Stimulated activated CD4-positive, alpha-beta T cell treated with anti-CD3 and anti-CD28 coated beads, Interleukin-4, amount 100 ng/mL, for 24 hours (primary cell): ENCODE results near the gene THSD4.

Source experiments
- DNase-seq: peaks from one replicate; pipeline ENCODE4 v3.0.0-alpha.2; 2020

THSD4 gene

GRCh38 chr15:71098920-71099319, 16.4 kb upstream of the THSD4 start:
- no peak for DNase-seq

- no peak for DNase-seq
These were observed 12.1 kb upstream of the THSD4 start for GRCh38 chr15:71103102-71103676.

- no peak for DNase-seq
These were observed 10.6 kb upstream of the THSD4 start for GRCh38 chr15:71104636-71105035.

GRCh38 chr15:71105444-71105843, 9.8 kb upstream of the THSD4 start:
- DNase-seq, result no peak

GRCh38 chr15:71106802-71107500, 8.3 kb upstream of the THSD4 start:
- no peak for DNase-seq

GRCh38 chr15:71107501-71107815, 7.8 kb upstream of the THSD4 start:
- DNase-seq, result no peak

GRCh38 chr15:71109130-71109529, 6.1 kb upstream of the THSD4 start:
- DNase-seq, result no peak

- DNase-seq, result no peak
These were observed 5.4 kb upstream of the THSD4 start for GRCh38 chr15:71109905-71110304.

GRCh38 chr15:71110405-71111180, 4.7 kb upstream of the THSD4 start:
- no peak for DNase-seq

GRCh38 chr15:71111181-71111565, 4.1 kb upstream of the THSD4 start:
- DNase-seq, result no peak

- DNase-seq, result no peak
These were observed 3.3 kb upstream of the THSD4 start for GRCh38 chr15:71111950-71112349.

GRCh38 chr15:71112429-71112828, 2.8 kb upstream of the THSD4 start:
- DNase-seq, result no peak

- no peak for DNase-seq
These were observed 1.1 kb upstream of the THSD4 start for GRCh38 chr15:71114066-71114680.

GRCh38 chr15:71115567-71116351, 488 bp downstream of the THSD4 start:
- DNase-seq, result no peak

- no peak for DNase-seq
These were observed 1.1 kb downstream of the THSD4 start for GRCh38 chr15:71116366-71116765.

GRCh38 chr15:71116942-71117341, 1.7 kb downstream of the THSD4 start:
- DNase-seq, result no peak

- DNase-seq, result no peak
These were observed 2.5 kb downstream of the THSD4 start for GRCh38 chr15:71117714-71118305.

- no peak for DNase-seq
These were observed 3.1 kb downstream of the THSD4 start for GRCh38 chr15:71118345-71118744.

- DNase-seq, result no peak
These were observed 3.8 kb downstream of the THSD4 start for GRCh38 chr15:71118881-71119632.

- DNase-seq, result no peak
These were observed 5.2 kb downstream of the THSD4 start for GRCh38 chr15:71120428-71120944.

- no peak for DNase-seq
These were observed 6.2 kb downstream of the THSD4 start for GRCh38 chr15:71121442-71121841.
